ENCODE measurements around the gene ARHGAP29. TPM values are rescaled to one million over a fixed set of nuclear protein-coding genes. Genes with fewer than 3 reads are reported as not detected.

ARHGAP29 gene
- total RNA-seq, 1 donor from 2014 or later, result 25.9 TPM

DNA sequence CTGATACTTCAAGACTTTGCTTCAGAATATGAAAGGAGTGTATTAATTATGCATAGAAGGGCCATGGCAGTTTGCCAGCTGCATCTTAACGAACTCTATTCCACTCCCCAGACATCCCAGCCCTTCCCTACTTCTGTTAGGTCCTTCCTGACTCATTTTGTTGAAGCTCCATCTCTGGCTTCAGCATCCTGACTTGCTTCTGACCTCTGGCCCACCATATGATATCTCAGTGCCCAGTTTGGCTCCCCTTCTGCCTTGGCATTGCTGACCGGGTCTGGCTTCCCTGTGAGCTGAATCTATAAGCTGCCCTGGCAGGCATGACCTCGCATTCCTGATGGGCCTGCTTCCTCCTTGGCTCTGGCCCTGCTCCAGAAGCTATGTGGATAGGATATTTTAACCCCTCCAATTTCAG, 27.6 kb upstream of the ARHGAP29 start:
- intact Hi-C loops (cut with micrococcal nuclease), result no loop called here
- ATAC-seq (no peak), DNase-seq (no peak)

DNA sequence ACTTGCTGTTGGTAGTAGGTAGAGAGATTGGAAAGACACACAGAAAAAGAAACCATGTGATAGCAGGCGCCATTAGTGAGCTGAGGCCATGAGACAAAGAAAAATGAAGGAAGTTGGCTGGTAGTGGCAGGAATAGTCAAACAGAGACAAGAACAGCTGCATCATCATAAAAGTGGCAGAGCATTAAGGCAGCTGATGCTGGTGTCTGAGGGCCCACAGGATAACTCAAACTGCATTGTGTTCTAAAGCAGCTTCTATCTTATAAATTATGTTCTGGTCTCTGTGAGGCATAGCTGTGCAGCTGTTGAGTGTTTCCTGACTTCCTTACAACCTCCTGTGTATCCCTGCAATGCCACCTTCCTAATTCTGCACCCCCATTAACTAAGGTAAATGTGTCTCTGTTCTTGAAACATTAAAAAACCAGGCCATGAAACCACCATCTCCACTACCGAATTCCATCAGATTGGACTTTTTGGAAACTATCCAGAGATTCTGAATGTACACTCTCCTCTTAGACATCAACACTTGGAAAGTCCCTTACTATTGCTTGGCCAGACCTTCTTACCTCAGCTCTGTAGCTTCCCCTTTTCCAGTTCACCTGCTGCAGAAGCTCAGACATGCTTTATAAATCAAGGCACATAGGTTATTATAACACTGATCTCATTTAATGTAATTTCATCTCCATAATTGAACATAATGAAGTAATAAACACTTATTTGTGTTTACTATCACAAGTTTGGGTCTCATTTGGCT, 23.4 kb upstream of the ARHGAP29 start:
- ATAC-seq (no peak), DNase-seq (no peak)
- intact Hi-C loops (cut with micrococcal nuclease), result no loop called here

DNA sequence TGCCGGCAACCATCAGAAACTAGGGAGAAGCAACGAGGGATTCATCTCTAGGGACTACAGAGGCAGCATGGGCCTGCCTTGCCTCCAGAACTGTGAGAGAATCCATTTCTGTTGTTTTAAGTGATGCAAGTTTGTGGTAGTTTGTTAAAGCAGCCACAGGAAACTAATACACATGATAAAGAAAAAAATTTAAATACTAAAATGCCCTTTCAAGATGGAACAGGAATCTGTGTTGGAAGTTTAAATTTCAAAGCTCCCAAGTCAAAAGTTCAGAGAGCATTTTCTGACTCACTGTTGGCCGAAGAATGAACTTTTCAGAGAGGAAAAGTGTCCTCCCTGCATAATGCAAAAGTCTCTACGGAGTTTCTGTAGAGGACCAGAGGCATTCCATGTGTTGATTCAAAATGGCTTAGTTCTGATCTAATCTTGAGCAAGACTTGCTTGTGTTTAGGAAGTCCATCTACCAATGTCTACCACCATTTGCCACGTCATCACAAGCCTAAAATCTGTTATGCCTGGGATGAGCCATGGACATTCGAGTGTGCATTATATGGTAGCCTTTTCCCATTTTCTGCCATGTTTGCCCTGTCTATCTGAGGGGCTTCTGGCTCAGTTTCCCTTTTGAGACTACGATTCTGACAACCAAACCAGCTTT, 22.4 kb upstream of the ARHGAP29 start:
- no peak for ATAC-seq
- intact Hi-C loops (cut with micrococcal nuclease), result no loop called here
- no peak for DNase-seq

DNA sequence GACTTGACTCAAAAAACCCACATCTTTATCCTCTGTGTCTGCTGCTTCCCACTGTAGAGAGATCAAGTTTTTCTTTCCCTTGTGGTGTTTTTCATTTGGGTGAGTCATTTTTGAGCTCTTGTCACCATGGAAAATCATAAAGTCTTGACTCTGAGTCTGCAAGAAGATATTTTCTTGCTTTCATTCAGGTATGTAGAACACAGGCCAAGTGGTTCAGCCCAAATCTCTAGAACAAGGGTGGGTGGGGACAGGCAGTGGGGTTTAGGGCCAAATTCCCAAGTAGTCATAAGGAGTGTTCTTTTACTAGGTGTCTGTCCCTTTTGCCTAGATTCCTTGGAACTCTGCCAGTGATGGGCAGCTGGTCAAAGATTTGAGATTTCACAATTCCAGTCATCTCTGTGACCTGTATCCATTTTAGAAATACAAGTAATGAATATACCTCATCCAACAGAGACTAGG, 21.5 kb upstream of the ARHGAP29 start:
- ATAC-seq (peak; percentile 86), DNase-seq (no peak)
- intact Hi-C loops (cut with micrococcal nuclease), result no loop called here

DNA sequence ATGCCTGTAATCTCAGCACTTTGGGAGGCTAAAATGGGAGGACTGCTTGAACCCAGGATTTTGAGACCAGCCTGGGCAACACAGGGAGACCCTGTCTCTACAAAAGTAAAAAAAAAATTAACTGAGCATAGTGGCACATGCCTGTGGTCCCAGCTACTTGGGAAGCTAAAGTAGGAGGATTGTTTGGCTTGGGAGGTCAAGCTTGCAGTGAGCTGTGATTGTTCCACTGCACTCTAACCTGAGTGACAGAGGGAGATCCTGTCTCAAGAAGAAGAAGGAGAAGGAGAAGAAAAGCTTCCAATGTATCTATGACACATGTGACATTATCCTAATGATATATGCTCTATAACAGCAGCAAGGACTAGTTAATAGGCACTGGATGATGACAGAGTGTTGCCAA, 20.1 kb upstream of the ARHGAP29 start:
- DNase-seq, result no peak
- intact Hi-C loops (cut with micrococcal nuclease), result no loop called here
- no peak for ATAC-seq

DNA sequence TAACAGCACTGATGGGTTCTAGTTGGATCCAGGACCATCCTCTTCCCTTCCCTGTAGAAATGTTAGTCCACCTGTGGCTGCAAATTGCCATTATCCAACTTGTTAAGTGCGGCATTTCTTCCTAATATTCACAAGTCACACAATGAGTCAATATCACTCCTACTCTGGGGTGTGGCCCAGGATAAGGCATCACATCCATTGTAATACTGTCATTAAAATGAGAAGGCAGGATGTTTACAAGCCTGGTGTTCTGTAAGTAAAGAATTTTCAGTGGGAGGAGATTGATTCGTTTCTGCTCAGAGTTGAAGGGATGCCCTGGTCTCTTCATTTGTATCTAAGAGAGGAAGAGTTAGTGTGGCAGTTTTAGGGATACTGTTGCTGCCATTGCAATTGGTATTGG, 18.1 kb upstream of the ARHGAP29 start:
- intact Hi-C loops (cut with micrococcal nuclease), result no loop called here
- no peak for DNase-seq
- no peak for ATAC-seq

DNA sequence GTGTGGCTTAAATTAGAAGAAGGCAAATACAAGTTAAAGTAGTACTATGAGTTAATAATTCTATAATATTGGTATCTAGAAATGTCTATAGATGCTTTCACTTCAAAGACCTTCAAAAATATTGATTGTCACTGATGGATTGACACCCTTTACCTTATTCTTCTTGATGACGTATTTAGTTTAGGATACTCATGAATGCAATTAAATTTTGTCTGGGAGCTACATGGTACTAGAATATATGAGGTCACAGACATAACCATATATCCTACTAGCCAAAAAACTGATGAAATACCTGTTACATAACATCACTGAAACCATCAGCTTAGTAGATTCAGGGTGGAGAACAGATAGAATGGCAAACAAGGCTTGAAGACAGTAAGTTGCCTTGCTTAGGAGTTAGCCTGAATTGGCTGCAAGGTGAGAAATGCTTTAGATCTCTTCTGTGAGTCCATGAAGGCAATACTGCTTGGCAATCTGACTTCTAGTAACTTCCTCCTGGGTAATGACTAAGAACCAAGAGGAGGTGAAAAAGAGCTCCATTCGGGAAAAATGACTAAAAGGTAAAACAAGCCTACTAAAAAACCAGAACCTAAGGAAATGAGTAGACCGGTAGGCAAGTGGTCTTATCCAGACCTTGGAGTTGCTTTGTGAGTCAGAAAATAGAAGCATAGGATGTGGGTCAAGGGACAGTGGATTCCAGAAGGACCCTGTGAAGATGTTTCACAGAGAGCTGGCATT, 16.9 kb upstream of the ARHGAP29 start:
- intact Hi-C loops (cut with micrococcal nuclease), result no loop called here
- ATAC-seq (no peak), DNase-seq (no peak)

DNA sequence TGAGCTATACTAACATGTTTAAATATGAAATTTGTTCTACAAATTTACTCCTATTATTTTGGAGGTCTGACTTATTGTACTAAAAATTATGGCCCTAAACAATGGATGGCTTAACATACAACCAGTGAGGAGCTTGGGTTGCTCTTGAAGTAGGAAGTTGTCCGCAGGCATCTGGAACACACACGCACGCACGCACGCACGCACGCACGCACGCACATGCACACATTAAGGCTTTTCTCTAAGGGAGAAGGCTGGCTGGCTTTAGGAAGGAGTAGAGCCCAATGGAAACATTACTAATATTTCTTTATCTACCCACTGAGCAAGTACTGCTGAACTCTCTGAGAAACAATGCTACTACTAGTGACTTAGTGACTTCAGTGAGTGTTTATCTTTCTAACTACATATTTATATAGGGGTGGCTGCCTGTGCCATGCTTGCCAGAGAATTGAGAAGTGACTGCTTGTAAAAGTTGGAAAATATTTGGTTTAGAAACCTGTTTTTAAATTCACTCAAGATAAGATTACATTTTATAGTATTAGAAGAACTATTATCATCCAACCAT, 16.2 kb upstream of the ARHGAP29 start:
- intact Hi-C loops (cut with micrococcal nuclease), result no loop called here
- ATAC-seq (no peak), DNase-seq (no peak)

DNA sequence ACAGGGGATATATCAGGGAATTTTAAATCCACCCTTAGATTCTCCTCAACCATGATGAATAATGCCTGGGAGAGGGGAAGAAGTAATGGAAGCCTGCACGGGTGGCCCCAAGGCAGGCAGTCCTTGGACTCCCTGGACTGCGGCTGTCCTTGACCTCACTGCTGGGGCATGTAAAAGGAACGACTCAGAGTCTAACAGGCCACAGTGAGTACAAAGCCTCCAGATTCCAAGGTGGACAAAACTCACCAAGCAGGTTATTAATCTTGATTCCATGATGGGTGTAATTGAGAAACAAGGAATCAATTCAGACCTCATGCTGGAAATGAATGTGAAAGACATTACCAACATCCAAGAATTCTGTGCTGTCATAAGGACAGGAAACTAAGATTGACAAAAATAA, 13.0 kb upstream of the ARHGAP29 start:
- intact Hi-C loops (cut with micrococcal nuclease), result no loop called here
- ATAC-seq (no peak), DNase-seq (no peak)

DNA sequence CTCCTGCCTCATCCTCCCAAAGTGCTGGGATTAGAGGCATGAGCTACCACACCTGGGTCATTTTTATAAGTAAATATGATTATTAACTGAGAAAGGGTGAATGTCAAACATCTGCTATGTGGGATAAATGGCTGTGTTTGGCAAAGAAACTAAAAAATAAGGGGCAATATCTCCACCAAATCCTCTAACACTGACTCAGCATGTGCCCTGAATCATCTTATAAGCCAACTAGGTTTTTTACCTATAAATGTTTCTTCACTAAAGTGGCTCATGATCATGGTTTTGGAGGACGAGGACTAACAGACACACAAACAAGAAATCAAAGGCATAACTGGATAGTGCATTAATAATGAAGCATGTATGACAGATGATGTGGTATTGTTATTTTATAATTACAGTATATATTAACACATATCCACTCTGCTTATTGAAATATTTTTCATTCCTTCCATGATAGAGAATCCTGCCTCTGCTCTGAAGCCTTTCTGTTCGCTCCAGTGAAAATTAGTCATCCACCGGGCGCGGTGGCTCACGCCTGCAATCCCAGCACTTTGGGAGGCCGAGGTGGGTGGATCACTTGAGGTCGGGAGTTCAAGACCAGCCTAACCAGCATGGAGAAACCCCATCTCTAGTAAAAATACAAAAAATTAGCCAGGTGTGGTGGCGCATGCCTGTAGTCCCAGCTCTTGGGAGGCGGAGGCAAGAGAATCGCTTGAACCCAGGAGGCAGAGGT, 11.7 kb upstream of the ARHGAP29 start:
- intact Hi-C loops (cut with micrococcal nuclease), result loop anchor here (10.0 kb wide), 1 partner anchor 76 kb away; no protein-coding TSS in a partner anchor
- ATAC-seq, result no peak
- no peak for DNase-seq

DNA sequence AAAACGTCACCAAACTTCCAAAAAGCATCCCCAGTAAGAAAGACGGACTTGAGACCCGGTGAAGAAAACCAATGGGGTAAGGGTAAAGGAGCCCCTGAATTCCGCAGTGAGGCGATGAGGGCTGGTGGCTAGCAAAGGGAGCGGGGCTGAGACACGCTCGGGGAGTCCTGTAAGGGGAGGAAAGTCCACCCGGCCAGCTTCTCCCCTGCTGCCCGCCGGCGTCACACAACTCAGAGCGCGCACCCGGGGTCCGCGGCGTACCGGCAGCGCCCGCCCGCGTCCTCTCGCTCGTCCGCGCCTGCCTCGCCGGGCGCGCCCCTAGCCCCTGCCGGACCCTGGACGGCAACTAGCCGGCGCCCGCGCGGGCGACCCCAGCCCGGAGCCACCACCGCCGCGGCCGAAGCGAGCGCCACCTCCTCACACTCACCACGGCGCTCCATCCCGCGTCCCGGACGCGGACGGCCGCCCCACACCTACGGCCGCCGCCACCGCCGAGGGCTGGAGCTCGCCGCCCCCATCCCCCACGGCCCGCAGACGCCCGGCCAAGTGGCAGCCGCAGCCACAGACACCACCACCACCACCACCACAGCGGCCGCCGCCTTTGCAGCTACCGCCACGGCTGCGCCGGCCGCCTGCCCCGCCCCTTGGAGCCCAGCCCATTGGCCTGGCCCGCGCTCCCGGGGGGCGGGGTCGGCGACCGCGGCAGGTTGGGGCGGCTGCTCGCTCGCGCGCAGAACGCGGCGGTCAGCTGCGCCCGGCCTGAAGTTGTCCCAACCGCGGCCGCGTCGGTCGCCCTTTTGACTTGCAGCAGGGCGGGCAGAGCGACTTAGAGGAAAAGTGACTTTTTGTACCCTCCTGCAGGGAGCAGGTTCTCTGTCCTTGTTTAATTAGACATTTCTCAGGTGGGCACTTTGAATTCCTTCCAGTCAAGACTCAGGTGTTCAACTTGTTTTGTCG, 10.0 kb upstream of the ARHGAP29 start:
- intact Hi-C loops (cut with micrococcal nuclease), result loop anchor here (10.0 kb wide), 1 partner anchor 77 kb away; no protein-coding TSS in a partner anchor
- peak; percentile 90 for DNase-seq
- peak; percentile 98 for ATAC-seq

DNA sequence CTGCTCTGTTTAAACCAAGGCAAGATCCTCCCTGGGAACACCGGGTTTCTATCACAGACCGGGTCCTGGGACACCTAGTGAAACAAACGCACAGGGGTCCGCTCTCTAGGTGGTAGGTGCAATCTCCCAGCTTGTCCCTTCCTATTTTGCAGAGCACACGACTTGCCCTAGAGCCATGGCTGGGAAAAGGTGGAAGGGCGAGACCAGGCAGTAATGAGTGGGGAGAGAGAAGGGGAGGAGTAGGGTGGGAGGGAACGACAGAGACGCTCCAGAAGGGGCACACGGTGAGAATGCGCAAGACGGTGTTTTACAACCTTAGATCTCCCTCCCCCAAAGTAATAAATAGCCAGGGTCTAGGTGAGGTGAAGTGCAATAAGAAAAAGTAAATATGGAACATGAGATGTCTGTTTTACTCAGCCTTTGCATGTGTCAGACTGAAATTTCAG, 9.3 kb upstream of the ARHGAP29 start:
- ATAC-seq, result peak; percentile 50
- intact Hi-C loops (cut with micrococcal nuclease), result loop anchor here (10.0 kb wide), 1 partner anchor 78 kb away; no protein-coding TSS in a partner anchor

DNA sequence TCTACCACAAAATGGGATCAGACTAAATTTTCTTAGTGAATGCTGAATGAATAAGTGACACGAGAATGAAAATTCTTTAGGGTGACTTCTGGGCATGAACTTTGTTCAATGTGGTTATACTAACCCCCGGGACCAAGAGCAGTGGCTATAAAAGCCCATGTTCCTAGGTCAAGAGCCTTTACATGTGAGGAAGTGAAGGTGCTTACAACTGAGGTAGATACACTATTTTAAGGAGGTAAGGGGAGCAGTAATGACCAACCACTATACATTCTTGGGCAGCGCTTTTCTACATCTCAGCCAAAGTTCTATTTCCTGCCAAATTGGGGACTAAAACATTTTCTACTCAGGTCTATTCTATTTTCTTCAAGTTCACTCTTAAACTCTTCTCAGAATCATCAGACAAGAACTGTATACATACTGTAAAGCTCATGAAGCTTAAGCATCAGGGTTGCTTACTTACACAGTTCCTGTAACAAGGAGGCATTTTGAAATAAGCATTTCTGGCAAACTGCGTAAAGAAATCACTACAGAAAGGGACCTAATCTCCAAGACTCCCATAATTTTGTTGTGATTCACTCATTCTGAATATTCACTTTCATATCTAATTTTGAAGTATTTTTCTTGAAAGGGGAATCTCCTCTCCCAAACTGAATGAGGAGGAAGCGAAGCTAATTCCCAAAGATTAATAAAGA, 8.5 kb upstream of the ARHGAP29 start:
- ATAC-seq (no peak), DNase-seq (no peak)
- intact Hi-C loops (cut with micrococcal nuclease), result loop anchor here (10.0 kb wide), 1 partner anchor 79 kb away; no protein-coding TSS in a partner anchor

More for the DNA sequence above, 9.3 kb upstream of the ARHGAP29 start:
- no peak for DNase-seq

DNA sequence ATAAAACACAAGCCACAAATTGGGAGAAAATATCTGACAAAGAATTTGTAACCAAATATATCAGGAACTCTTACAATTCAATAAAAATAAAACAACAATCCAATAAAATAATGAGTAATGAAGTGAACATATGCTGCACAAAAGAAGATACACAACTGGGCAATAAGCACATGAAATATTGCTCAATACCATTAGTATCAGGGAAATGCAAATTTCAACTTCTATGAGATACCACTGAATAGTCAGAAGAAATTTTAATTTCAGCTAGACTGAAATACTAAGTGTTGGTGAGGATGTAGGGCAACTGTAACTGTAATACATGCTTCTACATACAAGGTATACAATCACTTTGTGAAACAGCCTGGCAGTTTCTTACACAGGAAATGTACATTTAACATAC, 7.4 kb upstream of the ARHGAP29 start:
- DNase-seq (no peak), ATAC-seq (no peak)
- intact Hi-C loops (cut with micrococcal nuclease), result loop anchor here (10.0 kb wide), 1 partner anchor 80 kb away; no protein-coding TSS in a partner anchor

DNA sequence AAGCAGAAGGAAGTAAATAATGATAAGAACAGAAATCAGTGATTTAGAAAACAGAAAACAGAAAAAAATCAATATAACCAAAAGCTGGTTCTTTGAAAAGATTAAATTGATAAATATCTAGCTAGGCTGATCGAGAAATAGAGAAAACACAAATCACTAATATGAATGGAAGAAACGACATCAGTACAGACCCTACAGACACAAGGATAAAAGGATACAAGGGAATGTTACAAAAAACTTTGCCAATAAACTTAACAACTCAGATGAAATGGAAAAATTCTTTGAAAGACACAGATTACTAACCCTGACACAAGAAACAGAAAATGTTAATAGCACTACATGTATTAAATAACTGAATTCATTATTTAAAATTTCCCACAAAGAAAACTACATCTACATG, 6.3 kb upstream of the ARHGAP29 start:
- DNase-seq, result no peak
- intact Hi-C loops (cut with micrococcal nuclease), result loop anchor here (10.0 kb wide), 1 partner anchor 81 kb away; no protein-coding TSS in a partner anchor
- ATAC-seq, result no peak

DNA sequence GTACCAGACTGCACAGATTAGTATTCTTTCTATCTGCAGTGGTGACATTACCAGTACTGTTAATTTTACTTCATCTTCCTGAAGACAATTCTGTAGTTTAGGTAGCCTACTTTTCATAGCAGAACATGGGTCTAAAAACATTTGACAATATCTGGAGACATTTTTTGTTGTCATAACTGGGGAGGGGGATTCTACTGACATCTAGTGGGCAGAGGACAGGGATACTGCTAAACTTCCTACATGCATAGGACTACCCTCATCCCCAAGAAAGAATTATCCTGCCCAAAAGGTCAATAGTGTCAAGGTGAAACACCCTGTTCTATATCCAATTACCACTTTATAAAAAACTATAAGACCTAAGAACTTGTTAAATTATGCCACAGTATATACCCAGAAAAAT, 3.4 kb upstream of the ARHGAP29 start:
- ATAC-seq, result no peak
- no peak for DNase-seq
- intact Hi-C loops (cut with micrococcal nuclease), result loop anchor here (10.0 kb wide), 1 partner anchor 84 kb away; no protein-coding TSS in a partner anchor

DNA sequence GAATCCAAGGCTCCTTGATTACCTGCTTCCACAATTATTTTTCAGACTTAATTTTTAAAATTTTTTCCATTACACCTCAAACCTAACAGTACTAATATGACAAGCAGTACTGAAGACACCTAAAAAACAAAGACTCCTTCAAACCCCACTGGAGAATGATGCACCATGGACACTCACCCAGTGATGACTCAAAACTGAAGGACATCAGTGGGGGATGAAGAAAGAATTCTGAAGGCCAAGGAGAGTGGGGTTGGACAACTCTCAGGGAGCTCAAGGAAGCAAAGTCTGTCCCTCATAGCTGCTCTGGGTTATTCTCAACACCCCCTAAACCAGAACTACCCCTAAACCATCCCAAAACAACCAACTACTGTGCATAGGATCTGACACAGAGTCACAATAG, 2.4 kb upstream of the ARHGAP29 start:
- DNase-seq (no peak), ATAC-seq (no peak)
- intact Hi-C loops (cut with micrococcal nuclease), result loop anchor here (10.0 kb wide), 1 partner anchor 85 kb away; no protein-coding TSS in a partner anchor
